ENCODE data around the gene DVL1. TPM values are rescaled to one million over a fixed set of nuclear protein-coding genes. Genes with fewer than 3 reads are reported as not detected.

The DVL1 gene
- total RNA-seq, 2 donors from 2014 or later: 49.9 to 71.3 TPM

DNA sequence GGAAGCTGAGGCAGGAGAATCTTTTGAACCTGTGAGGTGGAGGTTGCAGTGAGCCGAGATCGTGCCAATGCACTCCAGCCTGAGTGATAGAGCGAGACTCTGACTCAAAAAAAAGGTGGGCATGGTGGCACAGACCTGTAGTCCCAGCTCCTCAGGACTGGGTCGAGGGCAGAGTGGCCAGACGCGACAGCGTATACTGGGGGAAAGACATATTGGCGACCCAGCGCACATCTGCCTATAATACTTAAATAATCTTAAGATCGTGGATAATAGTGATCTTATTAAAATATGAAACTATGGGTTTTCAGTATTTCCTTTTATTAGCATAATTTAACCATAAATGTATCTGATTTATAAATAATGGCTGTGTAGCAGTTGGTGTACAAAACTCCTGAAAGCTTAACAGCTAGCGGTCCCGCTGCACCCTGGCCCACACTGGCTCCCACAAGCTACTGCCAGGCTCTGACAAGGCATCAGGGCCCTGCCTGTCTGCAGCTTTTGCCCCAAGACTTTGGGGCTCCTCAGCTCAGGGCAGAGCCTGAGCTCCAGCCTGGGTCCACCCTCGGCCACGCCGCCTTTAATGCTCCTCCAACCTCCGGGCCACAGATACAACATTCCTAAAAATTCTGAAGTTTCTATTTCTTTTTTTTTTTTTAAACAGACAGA lies 28.5 kb upstream of the DVL1 start:
- intact Hi-C loops (cut with DNase I): no loop called here
- H3K9ac ChIP-seq (ENCODE audit: low read depth in 2 of 2, low read length in 2 of 2): no peak overlapping the region
- H3K27me3 ChIP-seq: no peaks in the 10 kb centered on the region
- H3K4me3 ChIP-seq: no peak overlapping the region
- no peaks in the 10 kb centered on the region for H3K36me3 ChIP-seq
- H3K9me3 ChIP-seq: no peaks in the 10 kb centered on the region
- no peak for DNase-seq
- TF ChIP-seq CTCF (IDR thresholded peaks at IDR 0.05): no peak
- H3K4me1 ChIP-seq: peaks cover 17% of the 10 kb centered on the region
- H3K27ac ChIP-seq: no peak overlapping the region

DNA sequence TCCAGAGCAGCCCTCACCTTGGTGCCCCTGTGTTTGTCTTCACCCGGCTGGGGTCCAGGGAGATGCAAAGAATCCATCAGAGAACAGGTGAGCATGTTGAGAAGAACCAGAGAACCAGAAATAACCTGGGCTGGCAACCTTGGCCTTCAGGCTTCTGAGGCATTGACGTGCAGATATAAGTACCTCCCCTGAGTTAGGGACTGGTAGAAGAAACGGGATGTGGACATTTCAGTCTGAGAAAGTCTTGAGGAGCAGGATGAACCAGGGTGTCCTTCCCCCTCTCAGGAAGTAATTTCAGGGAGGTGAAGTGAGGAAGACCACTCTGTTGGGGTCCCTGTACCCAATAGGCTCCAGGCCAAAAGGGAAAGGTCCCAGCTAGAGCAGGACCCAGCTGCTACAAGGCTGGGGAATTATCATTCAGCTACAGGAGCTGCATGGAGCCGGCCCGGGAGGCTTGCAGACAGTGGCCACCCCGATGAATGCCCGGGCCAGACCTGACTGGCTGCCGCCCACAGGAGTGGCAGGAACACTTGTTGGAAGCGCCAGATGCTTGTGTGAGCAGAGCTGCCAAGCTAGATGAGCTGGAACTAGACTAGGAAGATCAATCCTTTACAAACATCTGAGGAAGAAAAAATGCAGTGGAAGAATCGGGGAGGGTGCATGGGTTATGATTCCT lies 27.5 kb upstream of the DVL1 start:
- no peak for TF ChIP-seq CTCF (IDR thresholded peaks at IDR 0.05)
- H3K36me3 ChIP-seq: no peaks in the 10 kb centered on the region
- peaks cover 23% of the 10 kb centered on the region for H3K4me1 ChIP-seq
- no peak overlapping the region for H3K4me3 ChIP-seq
- DNase-seq: no peak
- no peak overlapping the region for H3K9ac ChIP-seq (ENCODE audit: low read depth in 2 of 2, low read length in 2 of 2)
- no peak overlapping the region for H3K27ac ChIP-seq
- no peaks in the 10 kb centered on the region for H3K27me3 ChIP-seq
- intact Hi-C loops (cut with DNase I): no loop called here
- H3K9me3 ChIP-seq: no peaks in the 10 kb centered on the region

DNA sequence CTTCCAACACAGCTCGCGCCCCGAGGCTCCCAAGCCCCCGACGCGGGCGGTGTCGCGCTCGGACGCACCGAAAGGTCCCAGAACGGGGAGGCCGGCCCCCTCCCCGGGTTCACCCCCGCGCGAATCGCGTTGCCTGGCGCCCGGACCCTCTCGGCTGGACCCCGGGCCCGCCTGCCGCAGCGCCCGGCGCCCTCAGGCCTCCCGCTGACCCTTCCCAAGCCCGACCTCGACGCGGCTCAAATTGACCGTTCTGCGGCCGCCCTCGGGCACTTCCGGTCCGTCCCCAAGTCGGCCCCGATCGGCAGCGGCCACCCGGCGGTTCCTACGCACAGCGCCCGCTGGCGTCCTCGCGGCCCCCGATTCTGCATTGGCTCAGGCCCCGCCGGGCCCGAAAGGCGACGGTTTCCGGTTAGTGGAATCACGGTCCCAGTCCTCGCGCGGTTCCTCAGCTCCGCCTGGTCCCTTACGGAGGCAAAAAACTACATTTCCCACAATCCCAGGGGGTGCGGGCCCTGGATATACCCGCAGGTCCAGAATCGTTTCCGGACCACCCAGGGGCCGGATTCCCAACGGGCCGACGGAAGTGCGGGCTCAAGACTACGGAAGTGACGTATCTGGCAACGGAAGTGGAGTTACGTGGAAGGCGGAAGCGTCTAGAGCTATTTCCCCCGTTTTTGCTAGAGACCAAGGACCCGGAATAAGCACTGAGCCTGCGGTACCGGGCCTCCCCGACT lies 25.9 kb upstream of the DVL1 start, which contains the start of gene AURKAIP1:
AURKAIP1 (minus strand) TSS at position 279 of the 734 bp plus-strand sequence. CDS start 451 bp downstream, outside the sequence.
- intact Hi-C loops (cut with DNase I): no loop called here
- peaks cover 23% of the 10 kb centered on the region for H3K4me1 ChIP-seq
- H3K9me3 ChIP-seq: no peaks in the 10 kb centered on the region
- H3K27me3 ChIP-seq: no peaks in the 10 kb centered on the region
- no peak for TF ChIP-seq CTCF (IDR thresholded peaks at IDR 0.05)
- DNase-seq: peak; percentile 98
- H3K36me3 ChIP-seq: no peaks in the 10 kb centered on the region
- peak within 1 kb of the TSS; percentile 75 for H3K4me3 ChIP-seq
- H3K27ac ChIP-seq: peak within 1 kb of the TSS; percentile 76
- H3K9ac ChIP-seq (ENCODE audit: low read depth in 2 of 2, low read length in 2 of 2): peak within 1 kb of the TSS; percentile 87 to 98

GRCh38 chr1:1374589-1374928 lies 25.3 kb upstream of the DVL1 start:
- no peaks in the 10 kb centered on the region for H3K36me3 ChIP-seq
- intact Hi-C loops (cut with DNase I): no loop called here

More at GRCh38 chr1:1374589-1374928, 25.3 kb upstream of the DVL1 start:
- Histone ChIP-seq H3K27ac (peak overlapping the region; percentile 76), H3K4me3 (peak overlapping the region; percentile 75), H3K9ac (ENCODE audit: low read depth in 2 of 2, low read length in 2 of 2) (peak overlapping the region; percentile 87 to 98), H3K4me1 (peaks cover 23% of the 10 kb centered on the region), H3K27me3 (no peaks in the 10 kb centered on the region), H3K9me3 (no peaks in the 10 kb centered on the region)
- DNase-seq: no peak
- no peak for TF ChIP-seq CTCF (IDR thresholded peaks at IDR 0.05)

All from colonic mucosa (tissue), 4 donors.